ENCODE measurements around the gene DNAL1. TPM values are rescaled to one million over a fixed set of nuclear protein-coding genes. Genes with fewer than 3 reads are reported as not detected.
A peak's percentile ranks its signal among the peaks of the same experiment; 100 is the strongest.

DNAL1 gene
- total and polyA plus RNA-seq, 10 of the 15 experiments (the other 5 are each of a cell fraction or from before 2014, with no cell fraction given), result 2.4 to 18.2 (median 7.4) TPM

- Histone ChIP-seq H2AFZ (ENCODE audit: control insufficient read depth, low read depth, low read length) (no peak overlapping the region), H3K4me1 (ENCODE audit: control insufficient read depth, insufficient read depth, low read length) (peaks cover 81% of the 10 kb centered on the region), H3K4me3 (peak overlapping the region; percentile 83), H3K79me2 (ENCODE audit: control insufficient read depth, insufficient read depth, low read length) (peaks cover 100% of the 10 kb centered on the region), H3K4me2 (ENCODE audit: control insufficient read depth, insufficient read depth) (peak overlapping the region; percentile 100), H3K27me3 (replicated peaks in 1 of 2; ENCODE audit: control insufficient read depth in 2 of 2, insufficient read depth in 2 of 2, low read length in 1 of 2) (no peaks in the 10 kb centered on the region), H3K9me3 (replicated peaks; ENCODE audit: control insufficient read depth, insufficient read depth, low read length) (no peaks in the 10 kb centered on the region), H3K9ac (ENCODE audit: control insufficient read depth, insufficient read depth, low read length) (peak overlapping the region; percentile 91), H3K27ac (ENCODE audit: control insufficient read depth, insufficient read depth) (peak overlapping the region; percentile 94), H4K20me1 (ENCODE audit: control insufficient read depth, insufficient read depth) (peaks cover 35% of the 10 kb centered on the region), H3K36me3 (ENCODE audit: control insufficient read depth in 2 of 2, insufficient read depth in 2 of 2, low read length in 1 of 2) (peaks cover 4 to 11% of the 10 kb centered on the region in 2 experiments)
- FAIRE-seq (no peak), ATAC-seq (peak; percentile 52), DNase-seq (ENCODE audit: low read depth, low spot score) (no peak)
- 17% methylated on average over 7 of the region's 7 CpGs for WGBS (ENCODE audit: insufficient coverage, insufficient replicate concordance, low lambda C conversion rate, missing lambda C conversion rate)
- TF ChIP-seq WRNIP1 (IDR thresholded peaks at IDR 0.05; ENCODE audit: borderline replicate concordance, low read depth, low read length) (no peak), CEBPZ (IDR thresholded peaks at IDR 0.05; ENCODE audit: low read depth, low read length) (no peak), YY1 (IDR thresholded peaks at IDR 0.05; ENCODE audit: low read depth, low read length) (peak; percentile 89), MXI1 (IDR thresholded peaks at IDR 0.05; ENCODE audit: low read depth, low read length) (0 out of 2 replicates have a peak, but pooled peaks have one; percentile 29), CTCF (IDR thresholded peaks at IDR 0.05 in 2 of 3, conservative IDR thresholded peaks at IDR 0.05 in 1 of 3; ENCODE audit: control insufficient read depth in 2 of 3, extremely low read depth in 1 of 3, insufficient read depth in 1 of 3, low read depth in 3 of 3, low read length in 3 of 3) (peak; percentile 39 to 61 (median 54); a peak in 4 of 6 replicates), EGR1 (IDR thresholded peaks at IDR 0.05; ENCODE audit: borderline replicate concordance in 1 of 2, low read depth in 2 of 2, low read length in 2 of 2) (no peak), CREM (IDR thresholded peaks at IDR 0.05; ENCODE audit: low read depth) (no peak), RAD21 (IDR thresholded peaks at IDR 0.05; ENCODE audit: insufficient read depth, low read depth, low read length) (peak; percentile 45; the same call in 1 of the 2 replicates), SMC3 (IDR thresholded peaks at IDR 0.05; ENCODE audit: borderline replicate concordance, low read length) (peak; percentile 57; the same call in 1 of the 2 replicates), ASH2L (IDR thresholded peaks at IDR 0.05; ENCODE audit: borderline replicate concordance, low read depth) (no peak), PAX5 (IDR thresholded peaks at IDR 0.05; ENCODE audit: borderline replicate concordance, low read depth, low read length) (no peak), BMI1 (IDR thresholded peaks at IDR 0.05; ENCODE audit: borderline replicate concordance) (no peak)
- ChIA-PET POLR2A (interaction anchor here (1.1 to 11.4 kb wide), 6 partner anchors 9 to 77 kb away, joined by 3 to 255 read pairs (median 28); no protein-coding TSS in a partner anchor), RAD21 (ENCODE audit: unreplicated experiment) (interaction anchor here (1.0 to 25.6 kb wide), 7 partner anchors 9 to 73 kb away, joined by 3 to 710 read pairs (median 9); no protein-coding TSS in a partner anchor), SMC1A (ENCODE audit: uncharacterized antibody, unreplicated experiment) (interaction anchor here (1.1 to 15.7 kb wide), 8 partner anchors 8 to 74 kb away, joined by 3 to 214 read pairs (median 62); no protein-coding TSS in a partner anchor), CTCF (interaction anchor here (1.1 to 21.0 kb wide), 10 partner anchors 9 to 71 kb away, joined by 3 to 288 read pairs (median 6); no protein-coding TSS in a partner anchor)
- intact Hi-C loops (cut with micrococcal nuclease; ENCODE audit: unreplicated experiment) (loop anchor here (1.0 to 5.0 kb wide), 2 partner anchors 35 to 73 kb away; no protein-coding TSS in a partner anchor), in situ Hi-C loops (cut with MboI) (loop anchor here (25.0 kb wide), 2 partner anchors 1510 to 1785 kb away; no protein-coding TSS in a partner anchor)
- no TSS peak for BruUV-seq (replicated peaks)
These were observed 107.7 kb downstream of the DNAL1 start for GRCh38 chr14:73752297-73752992.

All from GM12878 (cell line).